ENCODE results near the gene RBPMS2.

The RBPMS2 gene

DNA sequence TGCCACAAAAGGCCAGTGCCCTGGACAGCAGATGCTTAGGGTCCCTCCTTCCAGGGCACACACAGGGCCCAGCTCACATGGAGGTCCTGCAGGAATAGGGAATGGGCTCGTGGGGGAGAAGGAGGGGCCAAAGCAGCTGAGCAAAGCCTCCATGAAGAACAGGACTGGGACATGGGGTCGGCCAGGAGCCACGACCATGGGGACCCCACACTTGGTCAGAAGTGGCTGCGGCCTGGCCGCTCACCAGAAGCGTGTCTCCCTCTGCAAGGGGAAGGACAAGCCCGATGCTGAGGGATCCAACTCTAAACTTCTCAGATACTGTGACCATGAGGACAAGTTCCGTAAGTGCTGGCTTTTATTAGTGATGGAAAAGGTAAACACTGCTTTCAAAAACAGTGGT lies 15.3 kb downstream of the RBPMS2 start:
- Histone ChIP-seq H3K36me3 (ENCODE audit: control insufficient read depth in 1 of 2, insufficient read depth in 2 of 2, low read depth in 1 of 2, low read length in 2 of 2) (no peaks in the 10 kb centered on the region), H3K23ac (ENCODE audit: low read length in 2 of 2) (no peak overlapping the region), H3K79me1 (replicated peaks; ENCODE audit: low read length, poor library complexity, severe bottlenecking) (peaks cover 6% of the 10 kb centered on the region), H2AK5ac (ENCODE audit: low read length, severe bottlenecking) (no peak overlapping the region), H3K9me3 (ENCODE audit: control insufficient read depth, low read length) (no peaks in the 10 kb centered on the region), H2BK12ac (ENCODE audit: low read length in 2 of 2) (no peak overlapping the region), H2BK15ac (ENCODE audit: low read depth, poor library complexity, severe bottlenecking) (no peak overlapping the region), H3K4ac (ENCODE audit: low read depth in 1 of 2, low read length in 2 of 2) (no peak overlapping the region), H3K4me3 (ENCODE audit: insufficient read depth in 1 of 2, low read depth in 1 of 2, low read length in 2 of 2) (no peak overlapping the region), H3K4me1 (ENCODE audit: control insufficient read depth, insufficient read depth, low read depth, low read length) (no peaks in the 10 kb centered on the region), H3K14ac (ENCODE audit: low read length in 2 of 2) (no peak overlapping the region), H3K18ac (ENCODE audit: low read depth in 1 of 2, low read length in 2 of 2) (no peak overlapping the region), H2BK5ac (ENCODE audit: low read depth, low read length, poor library complexity, severe bottlenecking) (no peak overlapping the region), H4K8ac (ENCODE audit: low read length) (no peak overlapping the region), H3K9ac (ENCODE audit: low read length) (no peak overlapping the region), H3K27me3 (ENCODE audit: control insufficient read depth in 1 of 2, insufficient read depth in 1 of 2, low read length in 2 of 2) (peaks cover 0 to 16% of the 10 kb centered on the region in 2 experiments), H2BK120ac (ENCODE audit: low read depth, low read length) (no peak overlapping the region), H3K27ac (ENCODE audit: low read length, poor library complexity, severe bottlenecking) (no peak overlapping the region), H2AFZ (ENCODE audit: low read depth, low read length) (no peak overlapping the region), H3K4me2 (ENCODE audit: low read length, poor library complexity, severe bottlenecking) (no peak overlapping the region), H4K91ac (ENCODE audit: low read length) (no peak overlapping the region)
- WGBS: 97% methylated on average over 8 of the region's 8 CpGs
- no peak for DNase-seq

- Histone ChIP-seq H3K18ac (ENCODE audit: low read depth in 1 of 2, low read length in 2 of 2) (no peak overlapping the region), H3K79me1 (replicated peaks; ENCODE audit: low read length, poor library complexity, severe bottlenecking) (peaks cover 5% of the 10 kb centered on the region), H2AFZ (ENCODE audit: low read depth, low read length) (no peak overlapping the region), H4K91ac (ENCODE audit: low read length) (no peak overlapping the region), H3K9me3 (ENCODE audit: control insufficient read depth, low read length) (no peaks in the 10 kb centered on the region), H3K27ac (ENCODE audit: low read length, poor library complexity, severe bottlenecking) (no peak overlapping the region), H3K14ac (ENCODE audit: low read length in 2 of 2) (no peak overlapping the region), H3K4me1 (ENCODE audit: control insufficient read depth, insufficient read depth, low read depth, low read length) (no peaks in the 10 kb centered on the region), H3K4me3 (ENCODE audit: insufficient read depth in 1 of 2, low read depth in 1 of 2, low read length in 2 of 2) (no peak overlapping the region), H3K9ac (ENCODE audit: low read length) (no peak overlapping the region), H2BK5ac (ENCODE audit: low read depth, low read length, poor library complexity, severe bottlenecking) (no peak overlapping the region), H3K36me3 (ENCODE audit: control insufficient read depth in 1 of 2, insufficient read depth in 2 of 2, low read depth in 1 of 2, low read length in 2 of 2) (peaks cover 0 to 4% of the 10 kb centered on the region in 2 experiments), H3K4me2 (ENCODE audit: low read length, poor library complexity, severe bottlenecking) (no peak overlapping the region), H3K27me3 (ENCODE audit: control insufficient read depth in 1 of 2, insufficient read depth in 1 of 2, low read length in 2 of 2) (peaks cover 0 to 34% of the 10 kb centered on the region in 2 experiments), H2BK15ac (ENCODE audit: low read depth, poor library complexity, severe bottlenecking) (no peak overlapping the region), H4K8ac (ENCODE audit: low read length) (peak overlapping the region; percentile 35), H2BK12ac (ENCODE audit: low read length in 2 of 2) (no peak overlapping the region), H2AK5ac (ENCODE audit: low read length, severe bottlenecking) (no peak overlapping the region), H2BK120ac (ENCODE audit: low read depth, low read length) (no peak overlapping the region), H3K23ac (ENCODE audit: low read length in 2 of 2) (no peak overlapping the region), H3K4ac (ENCODE audit: low read depth in 1 of 2, low read length in 2 of 2) (no peak overlapping the region)
- no peak for DNase-seq
- 94% methylated on average over 8 of the region's 10 CpGs for WGBS
Observed at GRCh38 chr15:64755427-64755940, 19.9 kb downstream of the RBPMS2 start.

- DNase-seq: no peak
- no peak overlapping the region for H3K23ac ChIP-seq (ENCODE audit: low read length in 2 of 2)
- no peak overlapping the region for H3K14ac ChIP-seq (ENCODE audit: low read length in 2 of 2)
- peaks cover 0 to 34% of the 10 kb centered on the region in 2 experiments for H3K27me3 ChIP-seq (ENCODE audit: control insufficient read depth in 1 of 2, insufficient read depth in 1 of 2, low read length in 2 of 2)
- H2BK12ac ChIP-seq (ENCODE audit: low read length in 2 of 2): no peak overlapping the region
- no peak overlapping the region for H3K18ac ChIP-seq (ENCODE audit: low read depth in 1 of 2, low read length in 2 of 2)
- no peak overlapping the region for H2AFZ ChIP-seq (ENCODE audit: low read depth, low read length)
- peaks cover 0 to 4% of the 10 kb centered on the region in 2 experiments for H3K36me3 ChIP-seq (ENCODE audit: control insufficient read depth in 1 of 2, insufficient read depth in 2 of 2, low read depth in 1 of 2, low read length in 2 of 2)
- H2AK5ac ChIP-seq (ENCODE audit: low read length, severe bottlenecking): no peak overlapping the region
- 87% methylated on average over 13 of the region's 14 CpGs for WGBS
- H3K27ac ChIP-seq (ENCODE audit: low read length, poor library complexity, severe bottlenecking): no peak overlapping the region
- H3K9me3 ChIP-seq (ENCODE audit: control insufficient read depth, low read length): no peaks in the 10 kb centered on the region
- no peak overlapping the region for H3K4me2 ChIP-seq (ENCODE audit: low read length, poor library complexity, severe bottlenecking)
- H4K8ac ChIP-seq (ENCODE audit: low read length): no peak overlapping the region
- peaks cover 5% of the 10 kb centered on the region for H3K79me1 ChIP-seq (replicated peaks; ENCODE audit: low read length, poor library complexity, severe bottlenecking)
- H3K4me3 ChIP-seq (ENCODE audit: insufficient read depth in 1 of 2, low read depth in 1 of 2, low read length in 2 of 2): no peak overlapping the region
- H2BK15ac ChIP-seq (ENCODE audit: low read depth, poor library complexity, severe bottlenecking): no peak overlapping the region
- no peak overlapping the region for H2BK5ac ChIP-seq (ENCODE audit: low read depth, low read length, poor library complexity, severe bottlenecking)
- no peak overlapping the region for H4K91ac ChIP-seq (ENCODE audit: low read length)
- H3K9ac ChIP-seq (ENCODE audit: low read length): no peak overlapping the region
- H2BK120ac ChIP-seq (ENCODE audit: low read depth, low read length): no peak overlapping the region
- H3K4me1 ChIP-seq (ENCODE audit: control insufficient read depth, insufficient read depth, low read depth, low read length): peaks cover 5% of the 10 kb centered on the region
- H3K4ac ChIP-seq (ENCODE audit: low read depth in 1 of 2, low read length in 2 of 2): no peak overlapping the region
Observed at GRCh38 chr15:64754663-64755426, 20.5 kb downstream of the RBPMS2 start.

- Histone ChIP-seq H3K14ac (ENCODE audit: low read length in 2 of 2) (no peak overlapping the region), H3K4ac (ENCODE audit: low read depth in 1 of 2, low read length in 2 of 2) (no peak overlapping the region), H2AFZ (ENCODE audit: low read depth, low read length) (no peak overlapping the region), H2BK5ac (ENCODE audit: low read depth, low read length, poor library complexity, severe bottlenecking) (no peak overlapping the region), H3K27me3 (ENCODE audit: control insufficient read depth in 1 of 2, insufficient read depth in 1 of 2, low read length in 2 of 2) (peaks cover 0 to 34% of the 10 kb centered on the region in 2 experiments), H3K9me3 (ENCODE audit: control insufficient read depth, low read length) (no peaks in the 10 kb centered on the region), H3K79me1 (replicated peaks; ENCODE audit: low read length, poor library complexity, severe bottlenecking) (peaks cover 4% of the 10 kb centered on the region), H4K8ac (ENCODE audit: low read length) (no peak overlapping the region), H3K18ac (ENCODE audit: low read depth in 1 of 2, low read length in 2 of 2) (no peak overlapping the region), H2BK15ac (ENCODE audit: low read depth, poor library complexity, severe bottlenecking) (no peak overlapping the region), H3K4me2 (ENCODE audit: low read length, poor library complexity, severe bottlenecking) (no peak overlapping the region), H4K91ac (ENCODE audit: low read length) (no peak overlapping the region), H3K9ac (ENCODE audit: low read length) (no peak overlapping the region), H3K4me1 (ENCODE audit: control insufficient read depth, insufficient read depth, low read depth, low read length) (peaks cover 7% of the 10 kb centered on the region), H3K36me3 (ENCODE audit: control insufficient read depth in 1 of 2, insufficient read depth in 2 of 2, low read depth in 1 of 2, low read length in 2 of 2) (peaks cover 0 to 4% of the 10 kb centered on the region in 2 experiments), H2BK12ac (ENCODE audit: low read length in 2 of 2) (no peak overlapping the region), H3K23ac (ENCODE audit: low read length in 2 of 2) (no peak overlapping the region), H3K27ac (ENCODE audit: low read length, poor library complexity, severe bottlenecking) (no peak overlapping the region), H2AK5ac (ENCODE audit: low read length, severe bottlenecking) (no peak overlapping the region), H2BK120ac (ENCODE audit: low read depth, low read length) (no peak overlapping the region), H3K4me3 (ENCODE audit: insufficient read depth in 1 of 2, low read depth in 1 of 2, low read length in 2 of 2) (no peak overlapping the region)
- DNase-seq: no peak
- 92% methylated on average over 14 of the region's 16 CpGs for WGBS
Observed at GRCh38 chr15:64753480-64754185, 21.8 kb downstream of the RBPMS2 start.

All from mesenchymal stem cell (in vitro differentiated cells and primary cell).